Measurements from ENCODE around the gene PARP12.

Gene PARP12

GRCh38 chr7:140059273-140060242, 3.2 kb downstream of the PARP12 start:
- peak; percentile 80 for DNase-seq (ENCODE audit: low read depth)

- no peak for DNase-seq (ENCODE audit: low read depth)
Measured at GRCh38 chr7:140058517-140058916, 4.2 kb downstream of the PARP12 start.

GRCh38 chr7:140057143-140057535, 5.6 kb downstream of the PARP12 start:
- no peak for DNase-seq (ENCODE audit: low read depth)

- no peak for DNase-seq (ENCODE audit: low read depth)
Measured at GRCh38 chr7:140056431-140057142, 6.2 kb downstream of the PARP12 start.

- no peak for DNase-seq (ENCODE audit: low read depth)
Measured at GRCh38 chr7:140055833-140056232, 6.9 kb downstream of the PARP12 start.

- DNase-seq (ENCODE audit: low read depth): no peak
Measured at GRCh38 chr7:140054751-140055150, 8.0 kb downstream of the PARP12 start.

- DNase-seq (ENCODE audit: low read depth): no peak
Measured at GRCh38 chr7:140053812-140054539, 8.8 kb downstream of the PARP12 start.

- DNase-seq (ENCODE audit: low read depth): no peak
Measured at GRCh38 chr7:140051820-140052219, 10.9 kb downstream of the PARP12 start.

GRCh38 chr7:140050100-140050499, 12.7 kb downstream of the PARP12 start:
- no peak for DNase-seq (ENCODE audit: low read depth)

GRCh38 chr7:140049339-140050024, 13.3 kb downstream of the PARP12 start:
- no peak for DNase-seq (ENCODE audit: low read depth)

GRCh38 chr7:140048989-140049338, 13.8 kb downstream of the PARP12 start:
- DNase-seq (ENCODE audit: low read depth): no peak

- DNase-seq (ENCODE audit: low read depth): no peak
Measured at GRCh38 chr7:140048138-140048537, 14.6 kb downstream of the PARP12 start.

- DNase-seq (ENCODE audit: low read depth): no peak
Measured at GRCh38 chr7:140047197-140047596, 15.6 kb downstream of the PARP12 start.

- DNase-seq (ENCODE audit: low read depth): no peak
Measured at GRCh38 chr7:140045697-140046096, 17.1 kb downstream of the PARP12 start.

- DNase-seq (ENCODE audit: low read depth): no peak
Measured at GRCh38 chr7:140044251-140044650, 18.5 kb downstream of the PARP12 start.

GRCh38 chr7:140042386-140042670, 20.4 kb downstream of the PARP12 start:
- DNase-seq (ENCODE audit: low read depth): no peak

GRCh38 chr7:140041659-140042385, 20.9 kb downstream of the PARP12 start:
- no peak for DNase-seq (ENCODE audit: low read depth)

- DNase-seq (ENCODE audit: low read depth): no peak
Measured at GRCh38 chr7:140039896-140040295, 22.9 kb downstream of the PARP12 start.

- no peak for DNase-seq (ENCODE audit: low read depth)
Measured at GRCh38 chr7:140039066-140039465, 23.7 kb downstream of the PARP12 start.

GRCh38 chr7:140036224-140036962, 26.4 kb downstream of the PARP12 start:
- DNase-seq (ENCODE audit: low read depth): no peak

Measured in non-pigmented ciliary epithelial cell (primary cell).